HG02571 (cell line): ENCODE measurements around the gene EFHB.
"Not testable (repeated sequence)": the region's sequence is repeated elsewhere in the genome, so short reads cannot be mapped to it uniquely, and the experiment has no call there.

Experiments used
- ATAC-seq: cut with Tn5 transposase; IDR thresholded peaks from one replicate; pipeline ENCODE4 v1.9.1; 2021; ENCODE audit warnings: mild to moderate bottlenecking, moderate library complexity; ENCODE audit not compliant: unreplicated experiment

The EFHB gene

GRCh38 chr3:19932422-19932821, 1.6 kb downstream of the EFHB start:
- no peak for ATAC-seq

- ATAC-seq, result peak; percentile 35
Measured at GRCh38 chr3:19931767-19932188, 2.2 kb downstream of the EFHB start.

- peak; percentile 68 for ATAC-seq
Measured at GRCh38 chr3:19931180-19931692, 2.8 kb downstream of the EFHB start.

GRCh38 chr3:19920401-19921080, 13.5 kb downstream of the EFHB start:
- ATAC-seq, result no peak

- ATAC-seq, result no peak
Measured at GRCh38 chr3:19917167-19917566, 16.9 kb downstream of the EFHB start.

- no peak for ATAC-seq
Measured at GRCh38 chr3:19911452-19911851, 22.6 kb downstream of the EFHB start.

- ATAC-seq, result no peak
Measured at GRCh38 chr3:19907523-19907922, 26.5 kb downstream of the EFHB start.

- ATAC-seq, result no peak
Measured at GRCh38 chr3:19903649-19904048, 30.4 kb downstream of the EFHB start.

- ATAC-seq, result no peak
Measured at GRCh38 chr3:19901918-19902317, 32.1 kb downstream of the EFHB start.

- no peak for ATAC-seq
Measured at GRCh38 chr3:19901337-19901736, 32.7 kb downstream of the EFHB start.

GRCh38 chr3:19899833-19900232, 34.2 kb downstream of the EFHB start:
- ATAC-seq, result not testable (repeated sequence)

- no peak for ATAC-seq
Measured at GRCh38 chr3:19899264-19899663, 34.8 kb downstream of the EFHB start.

GRCh38 chr3:19898721-19899120, 35.3 kb downstream of the EFHB start:
- no peak for ATAC-seq

GRCh38 chr3:19891740-19892139, 42.3 kb downstream of the EFHB start:
- no peak for ATAC-seq

GRCh38 chr3:19888428-19889152, 45.4 kb downstream of the EFHB start:
- no peak for ATAC-seq

- ATAC-seq, result not testable (repeated sequence)
Measured at GRCh38 chr3:19887122-19887521, 46.9 kb downstream of the EFHB start.

- no peak for ATAC-seq
Measured at GRCh38 chr3:19886404-19886803, 47.6 kb downstream of the EFHB start.

GRCh38 chr3:19885468-19885867, 48.5 kb downstream of the EFHB start:
- no peak for ATAC-seq

GRCh38 chr3:19881852-19882251, 52.2 kb downstream of the EFHB start:
- ATAC-seq, result no peak

- no peak for ATAC-seq
Measured at GRCh38 chr3:19881036-19881435, 53.0 kb downstream of the EFHB start.

GRCh38 chr3:19877656-19878055, 56.4 kb downstream of the EFHB start:
- no peak for ATAC-seq

- ATAC-seq, result peak; percentile 93
Measured at GRCh38 chr3:19866751-19867347, 67.2 kb downstream of the EFHB start.
